GM21619 (cell line): ENCODE data around the gene TADA2B.
A peak's percentile ranks its signal among the peaks of the same experiment; 100 is the strongest.

ENCODE experiments used
- ATAC-seq: cut with Tn5 transposase; IDR thresholded peaks from one replicate; pipeline ENCODE4 v1.9.1; 2021; ENCODE audit not compliant: unreplicated experiment

Gene TADA2B

GRCh38 chr4:7037425-7037824 is 5.7 kb upstream of the TADA2B start:
- ATAC-seq, result no peak

GRCh38 chr4:7040765-7041164 is 2.4 kb upstream of the TADA2B start:
- ATAC-seq, result no peak

- no peak for ATAC-seq
Observed at GRCh38 chr4:7041246-7041645, 1.9 kb upstream of the TADA2B start.

- ATAC-seq, result no peak
Observed at GRCh38 chr4:7041801-7042502, 1.2 kb upstream of the TADA2B start.

- peak; percentile 76 for ATAC-seq
Observed at GRCh38 chr4:7042503-7043283, 479 bp upstream of the TADA2B start.

- no peak for ATAC-seq
Observed at GRCh38 chr4:7044137-7044930, 1.2 kb downstream of the TADA2B start.

GRCh38 chr4:7045553-7045952 is 2.4 kb downstream of the TADA2B start:
- no peak for ATAC-seq

- ATAC-seq, result peak; percentile 26
Observed at GRCh38 chr4:7045961-7046921, 3.1 kb downstream of the TADA2B start.

- no peak for ATAC-seq
Observed at GRCh38 chr4:7046971-7047370, 3.8 kb downstream of the TADA2B start.

- no peak for ATAC-seq
Observed at GRCh38 chr4:7048642-7049041, 5.5 kb downstream of the TADA2B start.

GRCh38 chr4:7049295-7049694 is 6.1 kb downstream of the TADA2B start:
- no peak for ATAC-seq

- no peak for ATAC-seq
Observed at GRCh38 chr4:7049739-7050138, 6.6 kb downstream of the TADA2B start.

- no peak for ATAC-seq
Observed at GRCh38 chr4:7050481-7051143, 7.4 kb downstream of the TADA2B start.

- ATAC-seq, result no peak
Observed at GRCh38 chr4:7051144-7051495, 7.9 kb downstream of the TADA2B start.

- ATAC-seq, result no peak
Observed at GRCh38 chr4:7051905-7052304, 8.7 kb downstream of the TADA2B start.

- ATAC-seq, result no peak
Observed at GRCh38 chr4:7052313-7052712, 9.1 kb downstream of the TADA2B start.

GRCh38 chr4:7052923-7053715 is 9.9 kb downstream of the TADA2B start:
- ATAC-seq, result no peak

GRCh38 chr4:7054106-7054880 is 11.1 kb downstream of the TADA2B start:
- ATAC-seq, result no peak
